Astrocyte (in vitro differentiated cells and primary cell): ENCODE results near the gene SCTR. TPM values are rescaled to one million over a fixed set of nuclear protein-coding genes. Genes with fewer than 3 reads are reported as not detected.

ENCODE experiments used
- DNase-seq: peaks from one replicate; pipeline ENCODE4 v3.0.0-alpha.2; 2010; ENCODE audit warnings: low read depth
- FAIRE-seq: peaks from 2 replicates; lab custom pipeline; 2011; peaks lifted over from hg19 to GRCh38; lab: Jason Lieb, UNC
- H2AFZ ChIP-seq: 2 replicates; pipeline ENCODE4 v1.6.0; 2012; ENCODE audit warnings: low read depth, low read length, inconsistent platforms
- H3K27ac ChIP-seq: 2 replicates; pipeline ENCODE4 v1.5.1; 2011; ENCODE audit warnings: low read depth, low read length, inconsistent platforms
- H3K27me3 ChIP-seq: 2 replicates; pipeline ENCODE4 v1.6.0; 2011; ENCODE audit warnings: low read length, inconsistent platforms; ENCODE audit not compliant: insufficient read depth
- H3K36me3 ChIP-seq: 2 replicates; pipeline ENCODE4 v1.5.1; 2011; ENCODE audit warnings: low read length, inconsistent platforms; ENCODE audit not compliant: insufficient read depth
- H3K4me1 ChIP-seq: 2 replicates; pipeline ENCODE4 v1.5.1; 2011; ENCODE audit warnings: low read length, inconsistent platforms; ENCODE audit not compliant: insufficient read depth
- H3K4me2 ChIP-seq: 2 replicates; pipeline ENCODE4 v1.6.0; 2012; ENCODE audit warnings: low read length, inconsistent platforms
- H3K4me3 ChIP-seq: 2 replicates; pipeline ENCODE4 v1.5.1; 2011; ENCODE audit warnings: low read depth, mild to moderate bottlenecking, low read length, inconsistent platforms; ENCODE audit not compliant: insufficient read depth
- H3K79me2 ChIP-seq: 2 replicates; pipeline ENCODE4 v1.6.0; 2012; ENCODE audit warnings: mild to moderate bottlenecking, low read length, inconsistent platforms; ENCODE audit not compliant: insufficient read depth
- H3K9ac ChIP-seq: 2 replicates; pipeline ENCODE4 v1.6.0; 2012; ENCODE audit warnings: mild to moderate bottlenecking, low read length, inconsistent platforms
- H3K9me3 ChIP-seq: 2 replicates; pipeline ENCODE4 v1.5.1; 2012; ENCODE audit warnings: low read depth, mild to moderate bottlenecking, low read length, inconsistent platforms; ENCODE audit not compliant: insufficient read depth
- H4K20me1 ChIP-seq: 2 replicates; pipeline ENCODE4 v1.6.0; 2012; ENCODE audit warnings: low read length, inconsistent platforms; ENCODE audit not compliant: insufficient read depth
- H3K27ac Mint-ChIP-seq: one replicate; pipeline ENCODE4 v1.8.0; 2021; ENCODE audit warnings: mild to moderate bottlenecking, mixed read lengths; ENCODE audit not compliant: unreplicated experiment
- H3K27me3 Mint-ChIP-seq: one replicate; pipeline ENCODE4 v1.8.0; 2021; ENCODE audit warnings: low read depth, mixed read lengths; ENCODE audit not compliant: unreplicated experiment
- H3K36me3 Mint-ChIP-seq: one replicate; pipeline ENCODE4 v1.8.0; 2021; ENCODE audit warnings: low read depth, mixed read lengths; ENCODE audit not compliant: unreplicated experiment
- H3K4me1 Mint-ChIP-seq: one replicate; pipeline ENCODE4 v1.8.0; 2021; ENCODE audit warnings: low read depth, mixed read lengths; ENCODE audit not compliant: unreplicated experiment
- H3K4me3 Mint-ChIP-seq: one replicate; pipeline ENCODE4 v1.8.0; 2021; ENCODE audit warnings: mild to moderate bottlenecking, moderate library complexity, mixed read lengths; ENCODE audit not compliant: unreplicated experiment
- H3K9me3 Mint-ChIP-seq: one replicate; pipeline ENCODE4 v1.8.0; 2021; ENCODE audit warnings: mild to moderate bottlenecking, mixed read lengths; ENCODE audit not compliant: unreplicated experiment
- CTCF ChIP-seq: IDR thresholded peaks from 2 replicates; pipeline ENCODE4 v1.5.1; 2011; ENCODE audit warnings: low read depth, mild to moderate bottlenecking, inconsistent platforms, low read length, moderate library complexity; ENCODE audit not compliant: insufficient read depth
- EZH2 ChIP-seq: IDR thresholded peaks from 2 replicates; pipeline ENCODE4 v1.6.1; 2012; ENCODE audit warnings: mild to moderate bottlenecking, low read length, inconsistent platforms; ENCODE audit not compliant: insufficient read depth
- total RNA-seq: library from RNA; stranded (reverse); gene quantifications from 2 replicates; pipeline ENCODE4 v1.2.1, GENCODE V29; 2021

The SCTR gene
- total RNA-seq, 1 donor from 2014 or later = not detected

- H3K9me3 Mint-ChIP-seq = peaks cover 12% of the 10 kb centered on the region
- peaks cover 29% of the 10 kb centered on the region for H3K27me3 ChIP-seq
- no peaks in the 10 kb centered on the region for H3K4me1 ChIP-seq
- peaks cover 3% of the 10 kb centered on the region for H3K36me3 Mint-ChIP-seq
- H3K36me3 ChIP-seq = no peaks in the 10 kb centered on the region
- H3K4me2 ChIP-seq = no peak overlapping the region
- H3K27ac Mint-ChIP-seq = no peak overlapping the region
- no peak overlapping the region for H3K27ac ChIP-seq
- H3K79me2 ChIP-seq = no peaks in the 10 kb centered on the region
- H3K9me3 ChIP-seq = peaks cover 2% of the 10 kb centered on the region
- no peak overlapping the region for H3K4me3 ChIP-seq
- no peak overlapping the region for H2AFZ ChIP-seq
- H3K4me3 Mint-ChIP-seq = no peak overlapping the region
- H3K4me1 Mint-ChIP-seq = no peaks in the 10 kb centered on the region
- peaks cover 70% of the 10 kb centered on the region for H3K27me3 Mint-ChIP-seq
- FAIRE-seq = no peak
- DNase-seq = no peak
- no peaks in the 10 kb centered on the region for H4K20me1 ChIP-seq
- no peak overlapping the region for H3K9ac ChIP-seq
- no peak for TF ChIP-seq CTCF
- no peak for TF ChIP-seq EZH2
Measured at GRCh38 chr2:119520696-119521432, 3.4 kb downstream of the SCTR start.

GRCh38 chr2:119519057-119519408, 5.2 kb downstream of the SCTR start:
- H3K27ac ChIP-seq = no peak overlapping the region
- peaks cover 15% of the 10 kb centered on the region for H3K27me3 ChIP-seq
- no peak overlapping the region for H3K4me2 ChIP-seq
- H3K36me3 ChIP-seq = no peaks in the 10 kb centered on the region
- no peak overlapping the region for H2AFZ ChIP-seq
- no peak for FAIRE-seq
- TF ChIP-seq EZH2 (no peak), CTCF (no peak)
- no peak overlapping the region for H3K27ac Mint-ChIP-seq
- H3K4me3 Mint-ChIP-seq = no peak overlapping the region
- H3K4me3 ChIP-seq = no peak overlapping the region
- H3K9me3 ChIP-seq = no peaks in the 10 kb centered on the region
- peaks cover 3% of the 10 kb centered on the region for H3K36me3 Mint-ChIP-seq
- no peak for DNase-seq
- no peaks in the 10 kb centered on the region for H4K20me1 ChIP-seq
- no peaks in the 10 kb centered on the region for H3K4me1 ChIP-seq
- no peaks in the 10 kb centered on the region for H3K79me2 ChIP-seq
- peaks cover 11% of the 10 kb centered on the region for H3K9me3 Mint-ChIP-seq
- H3K9ac ChIP-seq = no peak overlapping the region
- H3K27me3 Mint-ChIP-seq = peaks cover 61% of the 10 kb centered on the region
- H3K4me1 Mint-ChIP-seq = no peaks in the 10 kb centered on the region

GRCh38 chr2:119518401-119519056, 5.8 kb downstream of the SCTR start:
- TF ChIP-seq CTCF (no peak), EZH2 (no peak)
- Histone ChIP-seq H3K4me3 (no peak overlapping the region), H3K4me2 (no peak overlapping the region), H3K4me1 (no peaks in the 10 kb centered on the region), H3K36me3 (no peaks in the 10 kb centered on the region), H3K9ac (no peak overlapping the region), H3K79me2 (no peaks in the 10 kb centered on the region), H2AFZ (no peak overlapping the region), H3K9me3 (no peaks in the 10 kb centered on the region), H3K27ac (no peak overlapping the region), H4K20me1 (no peaks in the 10 kb centered on the region), H3K27me3 (peaks cover 11% of the 10 kb centered on the region)
- H3K27ac Mint-ChIP-seq = no peak overlapping the region
- H3K9me3 Mint-ChIP-seq = peaks cover 11% of the 10 kb centered on the region
- H3K36me3 Mint-ChIP-seq = peaks cover 3% of the 10 kb centered on the region
- no peak for FAIRE-seq
- H3K4me1 Mint-ChIP-seq = no peaks in the 10 kb centered on the region
- peaks cover 58% of the 10 kb centered on the region for H3K27me3 Mint-ChIP-seq
- H3K4me3 Mint-ChIP-seq = no peak overlapping the region
- DNase-seq = no peak
